GM12801 (cell line): ENCODE data around the gene C1S.

Experiments
- TF ChIP-seq, protein P1 (sequence below): IDR thresholded peaks from one replicate; pipeline ENCODE4 v1.5.1; 2011; ENCODE audit warnings: control low read depth; ENCODE audit not compliant: insufficient read length; ENCODE audit errors: extremely low read depth

C1S gene

DNA sequence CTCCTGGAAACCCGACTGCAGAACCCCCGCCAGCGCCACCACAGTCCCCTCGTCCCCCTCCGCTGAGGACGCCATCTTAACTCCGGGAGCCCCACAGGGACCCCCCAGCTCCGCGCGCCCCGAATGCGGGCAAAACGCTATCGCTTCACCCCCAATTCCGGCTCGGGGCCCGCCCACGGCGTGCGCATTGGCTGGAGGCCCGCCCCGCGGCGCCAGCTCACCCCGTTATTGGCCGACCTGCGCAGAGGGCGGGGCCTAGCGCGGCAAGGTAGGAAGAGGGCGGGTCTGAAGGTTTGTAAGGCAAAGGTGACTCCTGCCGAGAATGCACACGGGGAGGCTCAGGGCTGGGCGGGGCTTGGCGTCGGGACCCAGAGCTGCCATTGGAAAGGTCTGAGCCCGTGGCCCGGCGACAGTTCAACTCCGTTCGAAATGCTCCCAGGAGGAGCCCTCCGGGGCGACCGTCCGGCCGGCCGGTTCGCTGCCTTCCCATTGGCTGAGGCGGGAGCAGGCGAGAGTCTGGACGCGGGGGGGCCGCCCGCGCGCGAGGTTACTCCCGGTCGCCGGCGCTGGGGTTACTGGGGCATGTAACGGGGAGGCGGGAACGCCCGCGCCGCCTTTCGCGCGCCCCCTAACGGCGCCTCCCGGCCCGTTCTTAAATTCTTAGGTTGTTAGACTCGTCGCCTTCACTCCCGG is 42.0 kb upstream of the C1S start, which contains the start of gene LPCAT3:
Gene LPCAT3 (minus strand): TSS at position 127 of the 693 bp plus-strand sequence. CDS start 52 bp downstream, at position 75.
- TF ChIP-seq, protein P1, sequence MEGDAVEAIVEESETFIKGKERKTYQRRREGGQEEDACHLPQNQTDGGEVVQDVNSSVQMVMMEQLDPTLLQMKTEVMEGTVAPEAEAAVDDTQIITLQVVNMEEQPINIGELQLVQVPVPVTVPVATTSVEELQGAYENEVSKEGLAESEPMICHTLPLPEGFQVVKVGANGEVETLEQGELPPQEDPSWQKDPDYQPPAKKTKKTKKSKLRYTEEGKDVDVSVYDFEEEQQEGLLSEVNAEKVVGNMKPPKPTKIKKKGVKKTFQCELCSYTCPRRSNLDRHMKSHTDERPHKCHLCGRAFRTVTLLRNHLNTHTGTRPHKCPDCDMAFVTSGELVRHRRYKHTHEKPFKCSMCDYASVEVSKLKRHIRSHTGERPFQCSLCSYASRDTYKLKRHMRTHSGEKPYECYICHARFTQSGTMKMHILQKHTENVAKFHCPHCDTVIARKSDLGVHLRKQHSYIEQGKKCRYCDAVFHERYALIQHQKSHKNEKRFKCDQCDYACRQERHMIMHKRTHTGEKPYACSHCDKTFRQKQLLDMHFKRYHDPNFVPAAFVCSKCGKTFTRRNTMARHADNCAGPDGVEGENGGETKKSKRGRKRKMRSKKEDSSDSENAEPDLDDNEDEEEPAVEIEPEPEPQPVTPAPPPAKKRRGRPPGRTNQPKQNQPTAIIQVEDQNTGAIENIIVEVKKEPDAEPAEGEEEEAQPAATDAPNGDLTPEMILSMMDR: no peak

DNA sequence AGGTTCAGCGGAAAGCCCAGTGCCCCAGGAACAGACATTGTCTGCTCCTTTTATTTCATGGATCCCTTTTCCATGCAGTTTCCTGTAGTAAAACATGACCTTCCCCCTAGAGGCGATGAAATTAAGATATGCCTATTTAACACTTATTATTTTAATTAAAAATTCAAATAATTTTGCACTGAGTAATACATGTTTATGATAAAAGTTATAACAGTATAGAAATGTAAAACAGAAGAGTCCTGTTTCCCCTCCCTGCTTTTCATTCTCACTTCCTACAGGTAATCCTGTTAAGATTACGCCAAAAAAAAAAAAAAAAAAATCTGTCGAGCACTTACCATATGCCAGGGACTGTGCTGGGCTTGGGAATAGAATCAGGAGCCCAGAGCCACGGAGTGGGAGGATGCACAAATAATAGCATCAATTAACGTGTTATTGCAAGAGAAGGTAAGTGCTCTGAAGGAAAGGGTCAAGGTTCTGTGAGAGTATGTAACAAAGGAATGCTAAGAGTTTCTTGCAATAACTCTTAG is 41.4 kb upstream of the C1S start:
- TF ChIP-seq, protein P1: no peak

DNA sequence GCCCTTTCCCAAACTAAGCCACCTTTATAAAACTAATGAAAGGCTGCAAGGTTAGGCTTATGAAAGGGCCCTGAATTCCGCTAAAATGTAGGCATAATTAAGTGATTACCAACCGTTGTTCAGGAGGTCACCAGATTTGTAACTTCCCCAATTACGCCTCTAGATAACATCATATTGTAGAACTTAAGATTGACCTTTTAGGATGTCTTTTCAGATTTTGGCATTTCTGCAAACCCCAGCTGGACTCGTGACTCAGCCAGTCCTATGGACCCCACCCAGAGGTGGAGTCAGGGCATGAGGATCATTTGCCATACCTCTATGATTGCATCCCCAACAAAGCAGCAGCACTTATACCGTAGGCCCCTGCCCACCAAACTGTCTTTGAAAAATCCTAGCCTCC is 38.6 kb upstream of the C1S start:
- TF ChIP-seq, protein P1: no peak

DNA sequence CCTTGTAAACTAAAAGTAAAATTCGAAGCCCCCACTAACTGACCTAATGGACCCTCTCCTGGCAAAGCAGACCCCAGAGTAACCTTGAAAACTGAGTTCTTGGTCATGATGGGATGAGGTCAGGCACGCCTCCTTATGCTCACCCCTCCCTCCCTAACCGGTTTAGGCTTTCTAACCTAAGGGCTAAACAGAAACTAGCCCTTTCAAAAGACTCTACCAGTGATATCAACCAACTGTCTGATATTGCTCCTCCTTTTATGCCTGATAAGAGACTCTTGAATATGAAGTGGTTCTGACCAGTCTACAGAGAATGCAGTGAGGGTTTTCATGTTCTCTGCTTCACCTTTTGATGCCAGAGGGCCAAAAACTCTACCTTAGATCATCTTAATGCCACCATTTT is 37.4 kb upstream of the C1S start:
- TF ChIP-seq, protein P1: no peak

DNA sequence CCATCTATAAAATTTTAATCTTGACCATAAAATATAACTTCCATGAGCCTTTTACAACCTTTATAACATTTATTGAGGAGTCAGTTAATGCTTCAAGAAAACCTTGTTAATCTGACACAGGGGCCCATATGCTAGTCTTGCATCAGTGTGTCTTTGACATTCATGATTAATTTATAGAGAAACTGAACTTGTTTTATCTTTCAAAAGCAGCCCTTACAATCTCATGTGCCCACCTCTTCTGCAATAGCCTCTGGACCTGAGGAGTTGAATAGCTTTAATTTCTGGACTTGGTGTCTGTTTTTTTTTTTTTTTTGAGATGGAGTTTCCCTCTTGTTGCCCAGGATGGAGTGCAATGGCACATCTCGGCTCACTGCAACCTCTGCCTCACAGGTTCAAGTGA is 33.7 kb upstream of the C1S start:
- TF ChIP-seq, protein P1: no peak

DNA sequence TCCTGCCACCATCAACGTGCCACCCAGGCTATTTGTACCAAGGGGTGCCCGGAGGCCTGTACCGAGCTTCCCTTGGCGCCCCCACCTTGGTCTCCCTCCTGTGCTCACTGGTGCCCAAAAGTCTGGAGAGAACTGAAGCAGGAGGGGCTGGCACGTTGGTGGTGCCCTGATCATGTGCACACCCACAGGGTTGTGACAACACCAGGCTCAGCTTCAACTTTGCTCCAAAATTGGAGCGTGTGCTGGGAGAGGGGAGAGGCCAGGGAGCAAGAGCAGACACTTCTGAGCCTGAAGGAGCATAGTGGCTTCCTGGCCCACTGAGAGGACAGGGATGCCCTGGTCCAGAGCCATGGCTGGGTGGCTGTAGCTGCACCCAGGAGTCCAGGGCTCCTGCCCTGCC is 29.2 kb upstream of the C1S start:
- TF ChIP-seq, protein P1: no peak

DNA sequence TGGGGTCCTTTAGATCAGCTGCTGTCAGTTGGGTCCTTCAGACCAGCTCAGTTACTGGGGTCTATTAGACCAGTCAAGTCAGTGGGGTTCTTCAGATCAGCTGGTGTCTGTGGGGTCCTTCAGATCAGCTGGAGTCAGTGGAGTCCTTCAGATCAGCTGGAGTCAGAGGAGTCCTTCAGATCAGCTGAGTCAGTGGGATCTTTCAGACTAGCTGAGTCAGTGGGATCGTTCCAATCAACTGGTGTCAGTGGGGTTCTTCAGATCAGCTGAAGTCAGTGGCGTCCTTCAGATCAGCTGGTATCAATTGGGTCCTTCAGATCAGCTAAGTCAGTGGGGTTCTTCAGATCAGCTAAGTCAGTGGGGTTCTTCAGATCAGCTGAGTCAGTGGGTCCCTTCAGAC is 27.5 kb upstream of the C1S start:
- TF ChIP-seq, protein P1: no peak
